HCT116 (cell line): ENCODE data around the gene LY6G6D. TPM values are rescaled to one million over a fixed set of nuclear protein-coding genes. Genes with fewer than 3 reads are reported as not detected.

Experiments
- CTCF ChIP-seq, 3 experiments: fragments of 200-600 bp in 1 of 3; sonication (generic) in 1 of 3; IDR thresholded peaks in 2 of 3; conservative IDR thresholded peaks in 1 of 3; 2 replicates each; pipeline ENCODE4 v1.5.1; 2012 to 2017; ENCODE audit warnings: low read depth in 2 of 3, low read length in 2 of 3, antibody characterized with exemption in 1 of 3, borderline replicate concordance in 1 of 3, control low read depth in 1 of 3, mild to moderate bottlenecking in 1 of 3, mixed read lengths in 1 of 3, mixed run types in 1 of 3, moderate library complexity in 1 of 3; ENCODE audit not compliant: insufficient read depth in 1 of 3
- POLR2AphosphoS5 ChIP-seq: IDR thresholded peaks from 2 replicates; pipeline ENCODE4 v1.6.1; 2011; ENCODE audit warnings: mild to moderate bottlenecking, low read depth, low read length, moderate library complexity
- RAD21 ChIP-seq: IDR thresholded peaks from 2 replicates; pipeline ENCODE4 v1.6.1; 2012; ENCODE audit warnings: low read depth, mild to moderate bottlenecking
- microRNA-seq: library from miRNA; unstranded; fragments of <30 nt; microRNA quantifications from one replicate; pipeline ENCODE4, GENCODE V29; 2016; ENCODE audit warnings: borderline number of aligned reads
- total RNA-seq: library from RNA; stranded (reverse); gene quantifications from one replicate; pipeline ENCODE4 v1.2.1, GENCODE V29; 2021; ENCODE audit not compliant: unreplicated experiment

Gene LY6G6D
- total RNA-seq, 1 experiment from 2014 or later = not detected

GRCh38 chr6:31767096-31767645, 52.0 kb downstream of the LY6G6D start (continued):
- TF ChIP-seq CTCF (IDR thresholded peaks at IDR 0.05 in 2 of 3, conservative IDR thresholded peaks at IDR 0.05 in 1 of 3; ENCODE audit: borderline replicate concordance in 1 of 3, insufficient read depth in 1 of 3, low read depth in 2 of 3, low read length in 2 of 3) = no peak
- TF ChIP-seq POLR2AphosphoS5 = no peak
- TF ChIP-seq RAD21 = no peak

Small RNA genes lying within 50 kb of the gene (microRNA-seq; reads per million reads assigned to microRNA genes)
- gene MIR4646 = not detected

Other genes starting within 250 kb of the LY6G6D start
- 21.7 TPM for gene MICB, start 217.2 kb upstream of the LY6G6D start, total RNA-seq
- gene MCCD1, start 186.4 kb upstream of the LY6G6D start, total RNA-seq = not detected
- gene DDX39B, start 173.3 kb upstream of the LY6G6D start, total RNA-seq = 545 TPM
- gene ATP6V1G2, start 168.7 kb upstream of the LY6G6D start, total RNA-seq = 1.8 TPM
- 26.6 TPM for gene NFKBIL1, start 167.7 kb upstream of the LY6G6D start, total RNA-seq
- gene LTA, start 143.1 kb upstream of the LY6G6D start, total RNA-seq = 1.1 TPM
- gene TNF, start 139.8 kb upstream of the LY6G6D start, total RNA-seq = 0.59 TPM
- 0.64 TPM for gene LTB, start 132.9 kb upstream of the LY6G6D start, total RNA-seq
- 0.69 TPM for gene LST1, start 129.1 kb upstream of the LY6G6D start, total RNA-seq
- not detected for gene NCR3, start 122.3 kb upstream of the LY6G6D start, total RNA-seq
- gene AIF1, start 100.1 kb upstream of the LY6G6D start, total RNA-seq = not detected
- gene PRRC2A, start 94.6 kb upstream of the LY6G6D start, total RNA-seq = 250 TPM
- 368 TPM for gene BAG6, start 62.7 kb upstream of the LY6G6D start, total RNA-seq
- 2.2 TPM for gene APOM, start 59.5 kb upstream of the LY6G6D start, total RNA-seq
- 13.4 TPM for gene C6orf47, start 54.6 kb upstream of the LY6G6D start, total RNA-seq
- gene GPANK1, start 50.4 kb upstream of the LY6G6D start, total RNA-seq = 14.8 TPM
- 210 TPM for gene CSNK2B, start 49.3 kb upstream of the LY6G6D start, total RNA-seq
- 15.4 TPM for gene LY6G5B, start 45.4 kb upstream of the LY6G6D start, total RNA-seq
- 1.7 TPM for gene LY6G5C, start 34.3 kb upstream of the LY6G6D start, total RNA-seq
- 32.4 TPM for gene ABHD16A, start 12.0 kb upstream of the LY6G6D start, total RNA-seq
- gene LY6G6F, start 8.5 kb upstream of the LY6G6D start, total RNA-seq = not detected
- gene LY6G6C, start 6.4 kb downstream of the LY6G6D start, total RNA-seq = 0.54 TPM
- 0.42 TPM for gene MPIG6B, start 8.0 kb downstream of the LY6G6D start, total RNA-seq
- gene DDAH2, start 14.0 kb downstream of the LY6G6D start, total RNA-seq = 43.4 TPM
- gene CLIC1, start 21.2 kb downstream of the LY6G6D start, total RNA-seq = 432 TPM
- 90.4 TPM for gene MSH5, start 24.7 kb downstream of the LY6G6D start, total RNA-seq
- 18.2 TPM for gene SAPCD1, start 47.3 kb downstream of the LY6G6D start, total RNA-seq
- gene VWA7, start 62.0 kb downstream of the LY6G6D start, total RNA-seq = 14.6 TPM
- gene VARS1, start 80.4 kb downstream of the LY6G6D start, total RNA-seq = 254 TPM
- 89.7 TPM for gene LSM2, start 91.6 kb downstream of the LY6G6D start, total RNA-seq
- 0.12 TPM for gene HSPA1L, start 99.9 kb downstream of the LY6G6D start, total RNA-seq
- gene HSPA1A, start 100.2 kb downstream of the LY6G6D start, total RNA-seq = 5.0 TPM
- gene HSPA1B, start 112.4 kb downstream of the LY6G6D start, total RNA-seq = 214 TPM
- 15.1 TPM for gene NEU1, start 147.5 kb downstream of the LY6G6D start, total RNA-seq
- gene SLC44A4, start 163.6 kb downstream of the LY6G6D start, total RNA-seq = 0.74 TPM
- 84.0 TPM for gene EHMT2, start 182.3 kb downstream of the LY6G6D start, total RNA-seq
- 10.3 TPM for gene ZBTB12, start 186.7 kb downstream of the LY6G6D start, total RNA-seq
- gene C2, start 212.4 kb downstream of the LY6G6D start, total RNA-seq = 3.1 TPM
- 1.5 TPM for gene CFB, start 230.7 kb downstream of the LY6G6D start, total RNA-seq
- gene NELFE, start 243.6 kb downstream of the LY6G6D start, total RNA-seq = 68.3 TPM
- 68.0 TPM for gene SKIC2, start 243.8 kb downstream of the LY6G6D start, total RNA-seq